Liver (tissue), 9 donors: ENCODE measurements around the gene DDIAS. TPM values are rescaled to one million over a fixed set of nuclear protein-coding genes. Genes with fewer than 3 reads are reported as not detected.

ENCODE experiments used
- DNase-seq: peaks from one replicate; pipeline ENCODE4 v3.0.0-alpha.2; 2017; ENCODE audit warnings: low spot score
- H3K27ac ChIP-seq, 2 donors: one replicate each; pipeline ENCODE4 v1.7.0; 2013; ENCODE audit warnings: inconsistent platforms in 2 of 2, low read length in 2 of 2, control low read depth in 1 of 2, low read depth in 1 of 2, mild to moderate bottlenecking in 1 of 2
- H3K27me3 ChIP-seq, 4 donors: one replicate each; pipeline versions ENCODE4 v1.6.1 to v1.7.0; 2013; ENCODE audit warnings: low read length in 3 of 4, inconsistent platforms in 1 of 4, mild to moderate bottlenecking in 1 of 4, moderate library complexity in 1 of 4; ENCODE audit not compliant: control insufficient read depth in 4 of 4, insufficient read depth in 4 of 4
- H3K36me3 ChIP-seq, 4 donors: one replicate each; pipeline versions ENCODE4 v1.6.1 to v1.7.0; 2013; ENCODE audit warnings: low read length in 3 of 4, mild to moderate bottlenecking in 3 of 4, low read depth in 1 of 4, moderate library complexity in 1 of 4; ENCODE audit not compliant: control insufficient read depth in 4 of 4, insufficient read depth in 3 of 4
- H3K4me1 ChIP-seq, 4 donors: one replicate each; pipeline versions ENCODE4 v1.6.1 to v1.7.0; 2013; ENCODE audit warnings: low read length in 3 of 4, mild to moderate bottlenecking in 3 of 4, moderate library complexity in 1 of 4; ENCODE audit not compliant: control insufficient read depth in 4 of 4, insufficient read depth in 4 of 4
- H3K4me3 ChIP-seq, 3 donors: one replicate each; pipeline versions ENCODE4 v1.6.1 to v1.7.0; 2013; ENCODE audit warnings: low read length in 3 of 3, control low read depth in 1 of 3, low read depth in 1 of 3, mild to moderate bottlenecking in 1 of 3
- H3K9ac ChIP-seq, 2 donors: one replicate each; pipeline ENCODE4 v1.7.0; 2013; ENCODE audit warnings: low read length in 2 of 2, mild to moderate bottlenecking in 2 of 2, moderate library complexity in 2 of 2, control low read depth in 1 of 2, low read depth in 1 of 2
- H3K9me3 ChIP-seq, 4 donors: one replicate each; pipeline versions ENCODE4 v1.6.1 to v1.7.0; 2013; ENCODE audit warnings: low read length in 3 of 4; ENCODE audit not compliant: control insufficient read depth in 4 of 4
- EGR1 ChIP-seq, 2 donors: IDR thresholded peaks; 2 replicates each; pipeline ENCODE4 v1.6.1; 2016 to 2018; ENCODE audit warnings: antibody characterized with exemption in 2 of 2, low read depth in 2 of 2
- FOXA1 ChIP-seq: IDR thresholded peaks from 2 replicates; pipeline ENCODE4 v1.6.1; 2016; ENCODE audit warnings: antibody characterized with exemption
- FOXA2 ChIP-seq: IDR thresholded peaks from 2 replicates; pipeline ENCODE4 v1.6.1; 2016; ENCODE audit warnings: antibody characterized with exemption
- HNF4A ChIP-seq, 2 donors: conservative IDR thresholded peaks; 2 replicates each; pipeline ENCODE4 v1.6.1; 2016; ENCODE audit warnings: antibody characterized with exemption in 2 of 2, mild to moderate bottlenecking in 2 of 2
- JUND ChIP-seq, 2 donors: IDR thresholded peaks; 2 replicates each; pipeline ENCODE4 v1.6.1; 2016; ENCODE audit warnings: antibody characterized with exemption in 2 of 2
- NR2F2 ChIP-seq: IDR thresholded peaks from 2 replicates; pipeline ENCODE4 v1.6.1; 2016; ENCODE audit warnings: antibody characterized with exemption
- RAD21 ChIP-seq, 2 donors: IDR thresholded peaks; 2 replicates each; pipeline ENCODE4 v1.6.1; 2016; ENCODE audit warnings: antibody characterized with exemption in 2 of 2, mild to moderate bottlenecking in 2 of 2
- WGBS: extraction: QIAGEN DNeasy Blood & Tissue Kit; methylation state at CpG from one replicate; pipeline ENCODE4 v1.1.7; 2013; 5-methylcytosine and 5-hydroxymethylcytosine counted together
- polyA plus RNA-seq, 2 donors: library from polyadenylated mRNA; stranded (reverse) in 1 of 2; unstranded in 1 of 2; fragments of 200-250 nt in 1 of 2; fragments of >200 nt in 1 of 2; fragmentation: Nextera tagmentation in 1 of 2; extraction: Ambion mirVana in 1 of 2; gene quantifications; one replicate each; pipeline versions ENCODE4 v1.2.1 to v1.2.3, GENCODE V29; 2013 to 2015
- total RNA-seq, 2 donors: library from RNA; depleted of rRNA; stranded (reverse); fragments of >200 nt; gene quantifications; one replicate each; pipeline ENCODE4 v1.2.3, GENCODE V29; 2014
- TF ChIP-seq, protein P1 (sequence below): IDR thresholded peaks from 2 replicates; pipeline ENCODE4 v1.6.1; 2016; ENCODE audit warnings: antibody characterized with exemption, mild to moderate bottlenecking
- TF ChIP-seq, protein P2 (sequence below): IDR thresholded peaks from 2 replicates; pipeline ENCODE4 v1.6.1; 2016; ENCODE audit warnings: antibody characterized with exemption
- TF ChIP-seq, protein P3 (sequence below): IDR thresholded peaks from 2 replicates; pipeline ENCODE4 v1.6.1; 2016; ENCODE audit warnings: antibody characterized with exemption
- TF ChIP-seq, protein P4 (sequence below): fragments of 150-350 bp; IDR thresholded peaks from 2 replicates; pipeline ENCODE4 v1.5.1; 2017; ENCODE audit warnings: improper control_type of control experiment, low read depth, low read length; ENCODE audit not compliant: missing input control
- donor health status: healthy.
- donor health status: healthy.
- donor health status: healthy.
- donor health status: healthy.
- donor health status: healthy.

Gene DDIAS
- total and polyA plus RNA-seq, 4 donors = 0.25 to 8.4 (median 0.47) TPM

DNA sequence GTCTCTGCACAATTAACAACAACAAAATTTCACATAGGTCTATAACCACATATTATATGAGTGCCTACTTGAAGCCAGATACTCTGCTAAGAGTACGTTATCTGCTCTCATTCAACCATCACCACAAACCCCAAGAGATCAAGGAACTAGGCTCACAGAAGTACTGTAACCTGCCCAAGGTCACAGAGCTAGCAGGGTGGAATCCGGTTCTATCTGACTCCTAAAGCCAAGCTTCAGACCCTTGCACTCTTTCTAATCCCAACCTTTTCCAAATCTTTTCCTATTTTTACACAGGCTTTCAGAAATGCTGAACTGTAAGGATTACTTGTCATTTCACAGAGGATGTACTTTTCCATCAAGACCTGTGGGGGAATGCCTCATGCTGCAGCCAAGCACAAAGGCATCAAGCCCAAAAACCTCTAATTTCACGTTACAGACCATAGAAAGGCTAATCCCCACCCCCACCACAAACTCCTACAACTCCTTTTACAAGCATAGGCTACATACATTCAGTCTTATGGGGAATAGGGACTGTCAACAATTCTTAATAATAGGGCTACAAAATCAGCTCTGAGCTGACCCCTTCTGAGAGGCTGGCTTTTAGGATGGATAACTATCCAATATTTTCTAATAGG, 2.2 kb upstream of the DDIAS start:
- no peaks in the 10 kb centered on the region for H3K36me3 ChIP-seq
- 48% methylated on average over 3 of the region's 3 CpGs for WGBS
- no peaks in the 10 kb centered on the region for H3K9me3 ChIP-seq
- TF ChIP-seq, protein P1, sequence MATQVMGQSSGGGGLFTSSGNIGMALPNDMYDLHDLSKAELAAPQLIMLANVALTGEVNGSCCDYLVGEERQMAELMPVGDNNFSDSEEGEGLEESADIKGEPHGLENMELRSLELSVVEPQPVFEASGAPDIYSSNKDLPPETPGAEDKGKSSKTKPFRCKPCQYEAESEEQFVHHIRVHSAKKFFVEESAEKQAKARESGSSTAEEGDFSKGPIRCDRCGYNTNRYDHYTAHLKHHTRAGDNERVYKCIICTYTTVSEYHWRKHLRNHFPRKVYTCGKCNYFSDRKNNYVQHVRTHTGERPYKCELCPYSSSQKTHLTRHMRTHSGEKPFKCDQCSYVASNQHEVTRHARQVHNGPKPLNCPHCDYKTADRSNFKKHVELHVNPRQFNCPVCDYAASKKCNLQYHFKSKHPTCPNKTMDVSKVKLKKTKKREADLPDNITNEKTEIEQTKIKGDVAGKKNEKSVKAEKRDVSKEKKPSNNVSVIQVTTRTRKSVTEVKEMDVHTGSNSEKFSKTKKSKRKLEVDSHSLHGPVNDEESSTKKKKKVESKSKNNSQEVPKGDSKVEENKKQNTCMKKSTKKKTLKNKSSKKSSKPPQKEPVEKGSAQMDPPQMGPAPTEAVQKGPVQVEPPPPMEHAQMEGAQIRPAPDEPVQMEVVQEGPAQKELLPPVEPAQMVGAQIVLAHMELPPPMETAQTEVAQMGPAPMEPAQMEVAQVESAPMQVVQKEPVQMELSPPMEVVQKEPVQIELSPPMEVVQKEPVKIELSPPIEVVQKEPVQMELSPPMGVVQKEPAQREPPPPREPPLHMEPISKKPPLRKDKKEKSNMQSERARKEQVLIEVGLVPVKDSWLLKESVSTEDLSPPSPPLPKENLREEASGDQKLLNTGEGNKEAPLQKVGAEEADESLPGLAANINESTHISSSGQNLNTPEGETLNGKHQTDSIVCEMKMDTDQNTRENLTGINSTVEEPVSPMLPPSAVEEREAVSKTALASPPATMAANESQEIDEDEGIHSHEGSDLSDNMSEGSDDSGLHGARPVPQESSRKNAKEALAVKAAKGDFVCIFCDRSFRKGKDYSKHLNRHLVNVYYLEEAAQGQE = no peak
- no peak for TF ChIP-seq JUND (IDR thresholded peaks at IDR 0.05)
- H3K9ac ChIP-seq = peak overlapping the region; percentile 82
- H3K27me3 ChIP-seq = no peaks in the 10 kb centered on the region
- DNase-seq = no peak
- peak overlapping the region; percentile 62 to 90 (median 72) for H3K4me3 ChIP-seq
- peak overlapping the region in 1 of 2 donors; percentile 93 for H3K27ac ChIP-seq
- peaks cover 2 to 27% (median 11%) of the 10 kb centered on the region in 4 donors for H3K4me1 ChIP-seq

DNA sequence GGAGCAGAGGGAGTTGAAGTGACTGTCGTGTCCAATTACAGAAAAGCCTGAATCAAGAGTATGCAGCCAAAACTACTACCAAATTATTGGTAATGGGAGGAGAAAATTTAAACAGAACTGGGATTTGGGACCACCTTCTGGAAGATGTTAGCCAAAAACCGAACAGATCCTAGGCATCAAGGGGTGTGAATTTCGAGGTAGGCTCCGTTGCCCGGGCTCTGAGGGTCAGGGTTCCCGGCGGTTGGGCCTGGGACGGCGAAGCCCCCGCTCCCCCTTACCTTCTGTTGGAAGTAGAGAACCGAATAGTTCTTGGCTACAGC, 1.6 kb upstream of the DDIAS start:
- Histone ChIP-seq H3K27me3 (no peaks in the 10 kb centered on the region), H3K4me3 (peak overlapping the region; percentile 62 to 90 (median 72)), H3K9ac (peak overlapping the region; percentile 82), H3K9me3 (no peaks in the 10 kb centered on the region), H3K36me3 (no peaks in the 10 kb centered on the region), H3K4me1 (peaks cover 2 to 27% (median 11%) of the 10 kb centered on the region in 4 donors), H3K27ac (peak overlapping the region; percentile 93 to 96)
- no peak for DNase-seq
- TF ChIP-seq FOXA2 (no peak), JUND (IDR thresholded peaks at IDR 0.05) (no peak), FOXA1 (no peak), EGR1 (IDR thresholded peaks at IDR 0.05; ENCODE audit: low read depth in 2 of 2) (no peak), HNF4A (conservative IDR thresholded peaks at IDR 0.05) (no peak), NR2F2 (no peak), RAD21 (IDR thresholded peaks at IDR 0.05) (no peak)
- TF ChIP-seq, protein P2, sequence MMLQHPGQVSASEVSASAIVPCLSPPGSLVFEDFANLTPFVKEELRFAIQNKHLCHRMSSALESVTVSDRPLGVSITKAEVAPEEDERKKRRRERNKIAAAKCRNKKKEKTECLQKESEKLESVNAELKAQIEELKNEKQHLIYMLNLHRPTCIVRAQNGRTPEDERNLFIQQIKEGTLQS = no peak
- TF ChIP-seq, protein P3, sequence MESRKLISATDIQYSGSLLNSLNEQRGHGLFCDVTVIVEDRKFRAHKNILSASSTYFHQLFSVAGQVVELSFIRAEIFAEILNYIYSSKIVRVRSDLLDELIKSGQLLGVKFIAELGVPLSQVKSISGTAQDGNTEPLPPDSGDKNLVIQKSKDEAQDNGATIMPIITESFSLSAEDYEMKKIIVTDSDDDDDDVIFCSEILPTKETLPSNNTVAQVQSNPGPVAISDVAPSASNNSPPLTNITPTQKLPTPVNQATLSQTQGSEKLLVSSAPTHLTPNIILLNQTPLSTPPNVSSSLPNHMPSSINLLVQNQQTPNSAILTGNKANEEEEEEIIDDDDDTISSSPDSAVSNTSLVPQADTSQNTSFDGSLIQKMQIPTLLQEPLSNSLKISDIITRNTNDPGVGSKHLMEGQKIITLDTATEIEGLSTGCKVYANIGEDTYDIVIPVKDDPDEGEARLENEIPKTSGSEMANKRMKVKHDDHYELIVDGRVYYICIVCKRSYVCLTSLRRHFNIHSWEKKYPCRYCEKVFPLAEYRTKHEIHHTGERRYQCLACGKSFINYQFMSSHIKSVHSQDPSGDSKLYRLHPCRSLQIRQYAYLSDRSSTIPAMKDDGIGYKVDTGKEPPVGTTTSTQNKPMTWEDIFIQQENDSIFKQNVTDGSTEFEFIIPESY = no peak
- TF ChIP-seq, protein P4, sequence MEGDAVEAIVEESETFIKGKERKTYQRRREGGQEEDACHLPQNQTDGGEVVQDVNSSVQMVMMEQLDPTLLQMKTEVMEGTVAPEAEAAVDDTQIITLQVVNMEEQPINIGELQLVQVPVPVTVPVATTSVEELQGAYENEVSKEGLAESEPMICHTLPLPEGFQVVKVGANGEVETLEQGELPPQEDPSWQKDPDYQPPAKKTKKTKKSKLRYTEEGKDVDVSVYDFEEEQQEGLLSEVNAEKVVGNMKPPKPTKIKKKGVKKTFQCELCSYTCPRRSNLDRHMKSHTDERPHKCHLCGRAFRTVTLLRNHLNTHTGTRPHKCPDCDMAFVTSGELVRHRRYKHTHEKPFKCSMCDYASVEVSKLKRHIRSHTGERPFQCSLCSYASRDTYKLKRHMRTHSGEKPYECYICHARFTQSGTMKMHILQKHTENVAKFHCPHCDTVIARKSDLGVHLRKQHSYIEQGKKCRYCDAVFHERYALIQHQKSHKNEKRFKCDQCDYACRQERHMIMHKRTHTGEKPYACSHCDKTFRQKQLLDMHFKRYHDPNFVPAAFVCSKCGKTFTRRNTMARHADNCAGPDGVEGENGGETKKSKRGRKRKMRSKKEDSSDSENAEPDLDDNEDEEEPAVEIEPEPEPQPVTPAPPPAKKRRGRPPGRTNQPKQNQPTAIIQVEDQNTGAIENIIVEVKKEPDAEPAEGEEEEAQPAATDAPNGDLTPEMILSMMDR = no peak
- 1% methylated on average over 11 of the region's 11 CpGs for WGBS
